ENCODE measurements around the gene AQP12B.
"Not testable (repeated sequence)": the region's sequence is repeated elsewhere in the genome, so short reads cannot be mapped to it uniquely, and the experiment has no call there.

DNA sequence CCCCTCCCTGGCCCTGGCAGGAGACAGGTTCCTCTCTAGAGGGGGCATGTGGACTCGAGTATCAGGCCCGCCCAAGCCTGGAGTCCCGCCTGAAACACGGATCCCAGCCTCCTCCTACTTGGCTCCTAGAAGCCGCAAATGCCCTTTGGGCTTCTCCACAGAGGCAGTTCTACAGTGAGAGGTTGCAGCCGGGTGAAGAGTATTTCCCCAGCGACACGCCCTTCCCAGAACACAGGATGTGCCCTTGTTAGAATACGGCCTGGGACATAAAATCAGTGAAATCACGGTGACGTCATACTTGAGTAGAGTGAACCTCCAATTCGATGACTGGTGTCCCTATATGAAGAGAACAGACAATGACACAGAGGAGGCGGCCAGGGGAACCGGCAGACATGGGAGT lies 4.6 kb downstream of the AQP12B start:
- TF ChIP-seq, protein P1, sequence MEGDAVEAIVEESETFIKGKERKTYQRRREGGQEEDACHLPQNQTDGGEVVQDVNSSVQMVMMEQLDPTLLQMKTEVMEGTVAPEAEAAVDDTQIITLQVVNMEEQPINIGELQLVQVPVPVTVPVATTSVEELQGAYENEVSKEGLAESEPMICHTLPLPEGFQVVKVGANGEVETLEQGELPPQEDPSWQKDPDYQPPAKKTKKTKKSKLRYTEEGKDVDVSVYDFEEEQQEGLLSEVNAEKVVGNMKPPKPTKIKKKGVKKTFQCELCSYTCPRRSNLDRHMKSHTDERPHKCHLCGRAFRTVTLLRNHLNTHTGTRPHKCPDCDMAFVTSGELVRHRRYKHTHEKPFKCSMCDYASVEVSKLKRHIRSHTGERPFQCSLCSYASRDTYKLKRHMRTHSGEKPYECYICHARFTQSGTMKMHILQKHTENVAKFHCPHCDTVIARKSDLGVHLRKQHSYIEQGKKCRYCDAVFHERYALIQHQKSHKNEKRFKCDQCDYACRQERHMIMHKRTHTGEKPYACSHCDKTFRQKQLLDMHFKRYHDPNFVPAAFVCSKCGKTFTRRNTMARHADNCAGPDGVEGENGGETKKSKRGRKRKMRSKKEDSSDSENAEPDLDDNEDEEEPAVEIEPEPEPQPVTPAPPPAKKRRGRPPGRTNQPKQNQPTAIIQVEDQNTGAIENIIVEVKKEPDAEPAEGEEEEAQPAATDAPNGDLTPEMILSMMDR (IDR thresholded peaks at IDR 0.05): not testable (repeated sequence)
- not testable (repeated sequence) for TF ChIP-seq POLR2A, EP300 (IDR thresholded peaks at IDR 0.05)

Data from ovary (tissue), 3 donors.